OCI-LY7 (cell line): ENCODE measurements around the gene SMYD3.

ENCODE experiments used
- EZH2phosphoT487 ChIP-seq: fragments of 200-600 bp; sonication (generic); IDR thresholded peaks from 2 replicates; pipeline ENCODE4 v1.6.1; 2018; ENCODE audit warnings: low read depth, borderline replicate concordance, mild to moderate bottlenecking, mixed run types, antibody characterized with exemption, low read length, moderate library complexity, mixed read lengths
- TF ChIP-seq, protein P1 (sequence below): fragments of 200-600 bp; sonication (generic); conservative IDR thresholded peaks from 2 replicates; pipeline ENCODE4 v1.5.1; 2014; ENCODE audit warnings: mild to moderate bottlenecking, antibody characterized with exemption, low read length, moderate library complexity, mixed read lengths

DNA sequence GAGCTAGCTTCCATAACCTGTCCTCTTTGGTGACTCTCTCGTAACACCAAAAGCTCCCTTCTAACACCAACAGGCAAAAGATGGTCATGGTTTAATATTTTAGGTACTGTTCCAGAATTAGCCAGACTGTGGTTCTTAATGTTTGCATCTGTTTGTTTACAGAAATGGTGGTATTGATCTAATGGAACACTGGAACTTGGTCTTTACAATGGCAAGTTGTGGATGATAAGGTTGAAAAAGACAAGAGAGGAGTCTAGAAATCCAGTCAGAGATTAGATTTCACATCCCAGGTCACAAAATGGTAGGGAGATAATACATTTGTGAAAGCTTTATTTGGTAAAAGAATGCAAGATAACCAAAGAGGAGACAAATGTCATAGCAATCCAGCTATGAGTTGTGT, 293.1 kb downstream of the SMYD3 start:
- TF ChIP-seq, protein P1, sequence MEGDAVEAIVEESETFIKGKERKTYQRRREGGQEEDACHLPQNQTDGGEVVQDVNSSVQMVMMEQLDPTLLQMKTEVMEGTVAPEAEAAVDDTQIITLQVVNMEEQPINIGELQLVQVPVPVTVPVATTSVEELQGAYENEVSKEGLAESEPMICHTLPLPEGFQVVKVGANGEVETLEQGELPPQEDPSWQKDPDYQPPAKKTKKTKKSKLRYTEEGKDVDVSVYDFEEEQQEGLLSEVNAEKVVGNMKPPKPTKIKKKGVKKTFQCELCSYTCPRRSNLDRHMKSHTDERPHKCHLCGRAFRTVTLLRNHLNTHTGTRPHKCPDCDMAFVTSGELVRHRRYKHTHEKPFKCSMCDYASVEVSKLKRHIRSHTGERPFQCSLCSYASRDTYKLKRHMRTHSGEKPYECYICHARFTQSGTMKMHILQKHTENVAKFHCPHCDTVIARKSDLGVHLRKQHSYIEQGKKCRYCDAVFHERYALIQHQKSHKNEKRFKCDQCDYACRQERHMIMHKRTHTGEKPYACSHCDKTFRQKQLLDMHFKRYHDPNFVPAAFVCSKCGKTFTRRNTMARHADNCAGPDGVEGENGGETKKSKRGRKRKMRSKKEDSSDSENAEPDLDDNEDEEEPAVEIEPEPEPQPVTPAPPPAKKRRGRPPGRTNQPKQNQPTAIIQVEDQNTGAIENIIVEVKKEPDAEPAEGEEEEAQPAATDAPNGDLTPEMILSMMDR: no peak
- TF ChIP-seq EZH2phosphoT487: no peak
